T-cell (primary cell): ENCODE data around the gene TBXA2R. TPM values are rescaled to one million over a fixed set of nuclear protein-coding genes. Genes with fewer than 3 reads are reported as not detected.
A peak's percentile ranks its signal among the peaks of the same experiment; 100 is the strongest.

ENCODE experiments used
- ATAC-seq, 4 experiments: fragments of 200-7000 bp in 3 of 4; fragments of 150-1000 bp in 1 of 4; cut with Tn5 transposase; replicated peaks in 1 of 4; 1 replicate in 3 of 4; 2 replicates in 1 of 4; pipeline ENCODE4 v1.10.0; 2021; ENCODE audit warnings: moderate library complexity in 3 of 4, mild to moderate bottlenecking in 2 of 4, moderate number of reproducible peaks in 1 of 4
- CTCF ChIA-PET, 2 donors: fragments of 300-600 bp; sonication (Branson Sonifier 250); formaldehyde crosslinking; loops; one replicate each; lab custom pipeline; 2022; ENCODE audit warnings: antibody characterized with exemption in 2 of 2; lab: Charles Lee
- POLR2A ChIA-PET, 2 donors: fragments of 300-600 bp; sonication (Branson Sonifier 250); formaldehyde crosslinking; loops; one replicate each; lab custom pipeline; 2022; ENCODE audit warnings: antibody characterized with exemption in 2 of 2; lab: Charles Lee
- DNase-seq, 35 experiments: peaks; one replicate each; pipeline versions ENCODE4 v3.0.0 to v3.0.0-alpha.2; 2013 to 2023
- H3K27ac ChIP-seq: one replicate; pipeline ENCODE4 v1.5.1; 2013; ENCODE audit warnings: low read length
- H3K27me3 ChIP-seq, 2 experiments: replicated peaks in 1 of 2; 1 replicate in 1 of 2; 2 replicates in 1 of 2; pipeline versions ENCODE4 v1.6.1 to v1.7.0; 2013; ENCODE audit warnings: low read length in 1 of 2, mixed read lengths in 1 of 2; ENCODE audit not compliant: control insufficient read depth in 2 of 2, insufficient read depth in 2 of 2; ENCODE audit errors: extremely low read depth in 1 of 2
- H3K36me3 ChIP-seq, 2 donors: 1 replicate in 1 of 2; 2 replicates in 1 of 2; pipeline versions ENCODE4 v1.6.1 to v1.7.0; 2013; ENCODE audit warnings: low read length in 1 of 2; ENCODE audit not compliant: control insufficient read depth in 2 of 2, insufficient read depth in 1 of 2; ENCODE audit errors: extremely low read depth in 1 of 2
- H3K4me1 ChIP-seq, 2 experiments: 1 replicate in 1 of 2; 2 replicates in 1 of 2; pipeline versions ENCODE4 v1.6.1 to v1.7.0; 2013; ENCODE audit warnings: low read length in 2 of 2, mixed read lengths in 1 of 2; ENCODE audit not compliant: insufficient read depth in 2 of 2, control insufficient read depth in 1 of 2; ENCODE audit errors: extremely low read depth in 1 of 2
- H3K4me3 ChIP-seq, 2 donors: 1 replicate in 1 of 2; 2 replicates in 1 of 2; pipeline versions ENCODE4 v1.5.1 to v1.7.0; 2013; ENCODE audit warnings: mild to moderate bottlenecking in 2 of 2, low read length in 1 of 2, moderate library complexity in 1 of 2; ENCODE audit not compliant: control insufficient read depth in 1 of 2; ENCODE audit errors: extremely low read depth in 1 of 2
- H3K9me3 ChIP-seq: 2 replicates; pipeline ENCODE4 v1.7.0; 2013
- H3K27ac Mint-ChIP-seq, 2 donors: one replicate each; pipeline ENCODE4 v1.8.0; 2020 to 2021; ENCODE audit warnings: mild to moderate bottlenecking in 2 of 2, mixed read lengths in 2 of 2
- H3K27me3 Mint-ChIP-seq, 2 donors: one replicate each; pipeline ENCODE4 v1.8.0; 2021 to 2022; ENCODE audit warnings: mixed read lengths in 2 of 2
- H3K36me3 Mint-ChIP-seq: one replicate; pipeline ENCODE4 v1.8.0; 2021; ENCODE audit warnings: mixed read lengths
- H3K4me1 Mint-ChIP-seq, 3 donors: one replicate each; pipeline ENCODE4 v1.8.0; 2020 to 2022; ENCODE audit warnings: mixed read lengths in 3 of 3, mild to moderate bottlenecking in 1 of 3
- H3K4me3 Mint-ChIP-seq, 3 donors: one replicate each; pipeline ENCODE4 v1.8.0; 2020 to 2022; ENCODE audit warnings: mild to moderate bottlenecking in 3 of 3, mixed read lengths in 3 of 3, moderate library complexity in 3 of 3
- H3K9me3 Mint-ChIP-seq, 3 donors: one replicate each; pipeline ENCODE4 v1.8.0; 2020 to 2022; ENCODE audit warnings: mixed read lengths in 3 of 3
- WGBS: methylation state at CpG from one replicate; pipeline ENCODE4 v1.1.5; 2013; ENCODE audit warnings: missing lambda C conversion rate; ENCODE audit not compliant: insufficient coverage; 5-methylcytosine and 5-hydroxymethylcytosine counted together
- total RNA-seq, 35 experiments: library from RNA in 6 of 35; stranded (reverse) in 6 of 35; fragments of 120-200 nt in 1 of 35; gene quantifications; one replicate each; pipeline versions ENCODE4 v1.2.1 to v1.2.4 and lab custom pipeline; 2013 to 2026

The TBXA2R gene
- total RNA-seq: 10 to 100 TPM in 1 of 5 donors, 1 to 10 TPM in 4; 2.4 to 11.2 (median 7.1) TPM
- 0.88 TPM for total RNA-seq (2013)
- total RNA-seq (lab: John Stamatoyannopoulos, UW): 0.08 to 5.8 (median 1.6) reads per million in 29 experiments

DNA sequence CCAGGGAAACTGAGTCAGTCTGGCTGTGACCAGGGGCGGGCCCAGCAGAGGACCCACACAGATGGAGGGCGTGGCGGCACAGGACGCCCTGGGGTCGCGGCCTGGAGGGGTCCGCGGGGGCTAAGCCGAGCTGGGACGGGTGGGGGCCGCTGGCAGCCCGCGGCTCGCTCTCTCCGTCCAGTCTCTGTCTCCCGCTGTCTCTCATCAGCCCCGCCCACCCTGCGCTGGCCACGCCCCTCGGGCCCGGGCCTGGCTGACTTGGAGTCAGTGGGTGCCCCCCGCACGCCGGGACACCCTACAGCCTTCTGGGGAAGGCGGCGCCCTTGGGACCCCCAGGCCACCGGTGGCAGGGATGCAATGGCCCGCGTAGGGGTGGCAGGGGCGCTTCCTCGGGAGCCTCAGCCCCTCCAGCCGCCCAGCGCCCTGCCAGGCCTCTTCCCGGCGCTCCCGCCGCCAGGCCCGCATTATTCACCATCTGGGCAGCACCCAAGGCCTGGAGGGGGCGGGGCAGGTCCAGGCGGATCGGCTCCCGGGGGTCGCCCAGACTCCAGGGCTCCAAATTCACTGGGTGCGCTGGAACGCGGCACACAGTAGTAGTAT lies at the start of gene TBXA2R:
Gene TBXA2R (minus strand): TSS at position 186 of the 600 bp plus-strand sequence. CDS start 6,241 bp downstream, outside the sequence.
- no peak within 1 kb of the TSS for H3K27ac ChIP-seq
- ChIA-PET CTCF (no interaction called here), POLR2A (no interaction called here)
- peaks cover 2 to 5% of the 10 kb centered on the region in 2 donors for H3K36me3 ChIP-seq
- peaks cover 0 to 39% of the 10 kb centered on the region in 2 experiments for H3K27me3 ChIP-seq
- DNase-seq (peak in 26 of 35 experiments; percentile 12 to 60 (median 36)), ATAC-seq (peak in 3 of 4 experiments; percentile 22 to 34 (median 32))
- peaks cover 10 to 56% of the 10 kb centered on the region in 2 experiments for H3K4me1 ChIP-seq
- peaks cover 8 to 13% (median 12%) of the 10 kb centered on the region in 3 donors for H3K4me1 Mint-ChIP-seq
- H3K9me3 ChIP-seq: no peaks in the 10 kb centered on the region
- H3K9me3 Mint-ChIP-seq: no peaks in the 10 kb centered on the region
- H3K36me3 Mint-ChIP-seq: peaks cover under 1% of the 10 kb centered on the region
- H3K4me3 Mint-ChIP-seq: peak within 1 kb of the TSS in 2 of 3 donors; percentile 13 to 57
- H3K27me3 Mint-ChIP-seq: no peaks in the 10 kb centered on the region
- H3K4me3 ChIP-seq: peak within 1 kb of the TSS; percentile 38 to 43
- H3K27ac Mint-ChIP-seq: no peak within 1 kb of the TSS
- 13% methylated on average over 41 of the region's 46 CpGs for WGBS

DNA sequence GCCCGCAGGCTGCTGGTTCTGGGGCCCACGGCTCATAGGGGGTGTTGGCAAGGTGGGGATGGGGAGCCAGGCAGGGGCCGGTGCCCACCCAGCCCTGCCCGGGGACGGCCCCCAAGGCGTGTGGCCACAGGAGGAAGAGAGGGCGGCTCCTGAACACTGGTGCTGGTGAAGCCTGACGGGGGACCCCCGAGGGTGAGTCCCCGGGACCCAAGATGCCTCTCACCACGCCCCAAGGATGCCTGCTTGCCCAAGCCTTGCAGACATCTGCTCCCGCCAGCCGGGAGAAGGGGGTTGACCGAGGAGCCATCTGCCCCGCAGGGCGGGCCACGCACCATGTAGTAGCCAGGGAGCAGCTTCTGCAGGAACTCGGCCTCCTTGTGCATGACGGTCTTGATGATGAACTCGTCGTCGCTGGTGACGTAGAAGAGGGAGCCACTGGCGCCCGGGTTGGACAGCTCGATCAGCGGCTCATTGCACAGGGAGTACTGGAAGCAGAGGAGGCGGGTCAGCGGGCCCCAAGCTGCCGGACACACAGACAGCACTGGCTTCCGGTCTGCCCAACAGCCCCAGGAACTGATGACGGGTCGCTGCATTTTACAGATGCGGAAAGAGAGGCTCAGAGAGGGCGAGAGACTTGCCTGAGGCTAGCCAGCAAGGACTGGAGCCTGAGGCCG lies 49.5 kb upstream of the TBXA2R start:
- no peak overlapping the region for H3K27ac Mint-ChIP-seq
- ATAC-seq (no peak), DNase-seq (no peak)
- Histone ChIP-seq H3K27me3 (no peaks in the 10 kb centered on the region), H3K9me3 (no peaks in the 10 kb centered on the region), H3K36me3 (peaks cover 23 to 43% of the 10 kb centered on the region in 2 donors), H3K4me3 (no peak overlapping the region), H3K4me1 (no peaks in the 10 kb centered on the region), H3K27ac (no peak overlapping the region)
- ChIA-PET CTCF (no interaction called here), POLR2A (no interaction called here)
- H3K4me3 Mint-ChIP-seq: no peak overlapping the region
- WGBS: 94% methylated on average over 34 of the region's 36 CpGs
- H3K27me3 Mint-ChIP-seq: no peaks in the 10 kb centered on the region
- H3K9me3 Mint-ChIP-seq: no peaks in the 10 kb centered on the region
- peaks cover 17% of the 10 kb centered on the region for H3K36me3 Mint-ChIP-seq
- H3K4me1 Mint-ChIP-seq: peaks cover 0 to 1% (median 0%) of the 10 kb centered on the region in 3 donors

DNA sequence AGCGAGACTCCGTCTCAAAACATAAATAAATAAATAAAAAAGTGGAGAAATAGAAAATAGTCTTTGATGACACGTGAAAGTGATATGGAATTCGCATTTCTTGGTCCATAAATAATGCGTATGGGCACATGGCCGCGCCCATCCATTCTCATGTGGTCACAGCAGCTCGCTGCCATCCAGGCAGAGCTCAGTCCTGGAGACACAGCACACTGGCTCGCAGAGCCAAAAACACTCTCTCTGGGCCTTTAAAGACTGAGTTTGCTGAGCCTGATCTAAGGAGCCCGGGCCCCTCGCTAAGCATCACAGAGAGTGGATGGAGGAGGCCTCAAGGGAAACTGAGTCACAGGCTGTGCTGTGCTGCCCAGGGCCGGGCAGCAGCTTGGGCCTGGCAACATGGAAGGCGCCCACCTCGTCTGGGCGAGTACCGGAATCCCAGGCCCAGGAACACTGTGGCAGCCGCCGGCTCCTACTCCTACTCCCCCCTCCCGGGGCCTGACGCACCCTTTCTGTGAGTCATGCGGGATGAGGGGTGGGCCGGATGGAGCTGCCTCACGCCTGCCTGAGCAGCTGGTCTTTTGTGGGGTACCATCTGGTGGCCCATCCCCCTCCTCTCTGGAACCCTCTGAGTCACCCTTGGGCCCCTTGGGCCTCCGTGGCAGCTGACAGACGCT lies 48.9 kb upstream of the TBXA2R start:
- no peaks in the 10 kb centered on the region for H3K27me3 ChIP-seq
- H3K27ac Mint-ChIP-seq: no peak overlapping the region
- ATAC-seq (peak in 1 of 4 experiments; percentile 9), DNase-seq (no peak)
- no peaks in the 10 kb centered on the region for H3K27me3 Mint-ChIP-seq
- no peaks in the 10 kb centered on the region for H3K4me1 ChIP-seq
- H3K27ac ChIP-seq: no peak overlapping the region
- ChIA-PET CTCF (no interaction called here), POLR2A (no interaction called here)
- peaks cover 10% of the 10 kb centered on the region for H3K36me3 Mint-ChIP-seq
- H3K9me3 ChIP-seq: no peaks in the 10 kb centered on the region
- no peak overlapping the region for H3K4me3 Mint-ChIP-seq
- H3K4me1 Mint-ChIP-seq: no peaks in the 10 kb centered on the region
- 93% methylated on average over 15 of the region's 25 CpGs for WGBS
- H3K9me3 Mint-ChIP-seq: no peaks in the 10 kb centered on the region
- H3K36me3 ChIP-seq: peaks cover 23 to 36% of the 10 kb centered on the region in 2 donors
- H3K4me3 ChIP-seq: no peak overlapping the region

DNA sequence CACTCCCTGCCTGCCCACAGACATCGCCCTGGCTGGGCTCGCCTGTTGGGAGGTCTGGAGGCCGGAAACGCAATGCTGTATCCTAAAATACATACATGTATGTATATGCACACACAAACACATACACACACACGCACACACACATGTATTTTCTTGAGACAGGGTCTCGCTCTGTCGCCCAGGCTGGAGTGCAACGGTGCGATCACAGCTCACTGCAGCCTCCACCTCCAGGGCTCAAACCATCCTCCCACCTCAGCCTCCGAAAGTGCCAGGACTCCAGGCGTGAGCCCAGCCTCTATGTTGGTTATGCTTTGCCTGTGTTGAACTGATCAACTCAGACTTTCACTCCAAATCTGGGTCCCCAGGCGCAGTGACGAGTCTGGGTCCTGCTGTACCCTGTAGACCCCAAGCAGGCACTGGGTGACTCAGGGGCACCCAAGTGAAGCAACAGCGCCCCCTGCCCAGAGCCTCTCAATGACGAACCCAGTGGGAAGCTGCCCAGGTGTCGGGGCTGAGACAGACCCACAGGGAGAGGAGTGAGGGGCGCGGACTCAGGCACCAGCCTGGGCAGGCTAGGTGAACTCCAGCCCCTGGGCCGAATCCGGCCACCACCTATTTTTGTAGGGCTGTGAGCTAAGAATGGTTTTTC lies 47.3 kb upstream of the TBXA2R start:
- H3K9me3 Mint-ChIP-seq: no peaks in the 10 kb centered on the region
- POLR2A ChIA-PET: no interaction called here
- H3K4me1 Mint-ChIP-seq: no peaks in the 10 kb centered on the region
- no peak for ATAC-seq
- CTCF ChIA-PET: no interaction called here
- Histone ChIP-seq H3K27ac (no peak overlapping the region), H3K9me3 (no peaks in the 10 kb centered on the region), H3K4me1 (no peaks in the 10 kb centered on the region), H3K27me3 (no peaks in the 10 kb centered on the region), H3K4me3 (no peak overlapping the region), H3K36me3 (peaks cover 23 to 34% of the 10 kb centered on the region in 2 donors)
- no peak overlapping the region for H3K4me3 Mint-ChIP-seq
- no peak overlapping the region for H3K27ac Mint-ChIP-seq
- WGBS: 100% methylated on average over 11 of the region's 20 CpGs
- DNase-seq: peak in 2 of 35 experiments; percentile 8 to 22
- peaks cover 9% of the 10 kb centered on the region for H3K36me3 Mint-ChIP-seq
- H3K27me3 Mint-ChIP-seq: no peaks in the 10 kb centered on the region

DNA sequence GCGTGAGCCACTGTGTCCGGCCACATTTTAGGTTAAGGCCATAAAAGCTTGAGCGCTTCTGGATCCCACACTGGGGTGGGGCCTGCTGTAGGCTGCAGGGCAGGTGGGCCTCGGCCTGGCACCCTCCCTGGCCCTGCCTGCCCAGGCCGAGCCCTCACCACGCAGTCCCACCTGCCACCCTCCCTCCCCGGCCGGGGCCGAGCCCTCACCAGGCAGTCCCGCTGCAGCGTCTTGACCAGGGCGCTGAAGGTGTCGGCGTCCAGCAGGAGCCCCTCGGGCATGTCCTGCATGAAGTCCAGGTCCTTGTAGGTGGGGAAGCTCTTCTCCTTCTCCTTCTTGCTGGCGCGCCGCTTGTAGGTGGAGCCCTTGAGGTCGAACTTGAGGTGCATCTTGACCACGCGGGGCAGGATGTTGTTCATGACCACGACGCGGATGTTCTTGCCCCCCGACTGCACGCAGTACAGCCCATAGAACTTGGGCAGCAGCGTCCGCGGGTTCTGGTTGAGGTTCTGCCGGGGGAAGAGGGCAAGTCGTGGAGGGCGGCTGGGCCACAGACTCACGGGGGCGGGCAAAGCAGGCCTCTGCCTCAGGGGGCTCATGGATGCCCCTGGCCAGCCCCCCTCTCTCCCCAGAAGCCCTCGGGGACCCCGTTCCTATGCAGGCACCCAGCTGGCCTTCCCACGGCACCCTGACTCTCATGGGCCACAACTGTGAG lies 46.6 kb upstream of the TBXA2R start:
- Mint-ChIP-seq H3K27me3 (no peaks in the 10 kb centered on the region), H3K27ac (no peak overlapping the region), H3K4me3 (no peak overlapping the region), H3K36me3 (peaks cover 7% of the 10 kb centered on the region), H3K9me3 (no peaks in the 10 kb centered on the region), H3K4me1 (no peaks in the 10 kb centered on the region)
- DNase-seq: no peak
- ChIA-PET CTCF (no interaction called here), POLR2A (no interaction called here)
- Histone ChIP-seq H3K27ac (no peak overlapping the region), H3K36me3 (peaks cover 21 to 34% of the 10 kb centered on the region in 2 donors), H3K27me3 (no peaks in the 10 kb centered on the region), H3K4me3 (no peak overlapping the region), H3K4me1 (no peaks in the 10 kb centered on the region), H3K9me3 (no peaks in the 10 kb centered on the region)
- 85% methylated on average over 24 of the region's 37 CpGs for WGBS
- ATAC-seq: no peak
